Spleen (tissue), 7 donors: Measurements from ENCODE around the gene PKN1.
A peak's percentile ranks its signal among the peaks of the same experiment; 100 is the strongest.

Experiments
- CTCF ChIP-seq, 11 experiments: fragments of 200-600 bp in 7 of 11; fragments of 450-650 bp in 4 of 11; sonication (generic) in 4 of 11; IDR thresholded peaks in 8 of 11; conservative IDR thresholded peaks in 3 of 11; 1 replicate in 7 of 11; 2 replicates in 4 of 11; pipeline versions ENCODE4 v1.4.0 to v1.8.0; 2016 to 2021; ENCODE audit warnings: antibody characterized with exemption in 11 of 11, inconsistent platforms in 4 of 11, mild to moderate bottlenecking in 1 of 11
- POLR2A ChIP-seq, 3 donors: fragments of 450-650 bp; IDR thresholded peaks; one replicate each; pipeline ENCODE4 v1.5.1; 2017; ENCODE audit warnings: antibody characterized with exemption in 3 of 3, mild to moderate bottlenecking in 1 of 3
- POLR2AphosphoS5 ChIP-seq, 3 donors: sonication (generic); formaldehyde crosslinking; IDR thresholded peaks; one replicate each; pipeline ENCODE4 v1.5.1; 2017; ENCODE audit warnings: antibody characterized with exemption in 3 of 3
- donor health status: DM: no; HTN: no; CAD: no; lungs with moderate emphysema.
- donor health status: DM: no; HTN: no; CAD: no.
- donor health status: DM: no; HTN: no; CAD: no.

- TF ChIP-seq CTCF (IDR thresholded peaks at IDR 0.05 in 8 of 11, conservative IDR thresholded peaks at IDR 0.05 in 3 of 11): no peak
- no peak for TF ChIP-seq POLR2A (IDR thresholded peaks at IDR 0.05)
- TF ChIP-seq POLR2AphosphoS5 (IDR thresholded peaks at IDR 0.05): peak in 1 of 3 donors; percentile 15
These were observed 81.2 kb downstream of the PKN1 start for GRCh38 chr19:14514215-14514863.
